Measurements from ENCODE around the gene ING2. TPM values are rescaled to one million over a fixed set of nuclear protein-coding genes. Genes with fewer than 3 reads are reported as not detected.
"Not testable (repeated sequence)": the region's sequence is repeated elsewhere in the genome, so short reads cannot be mapped to it uniquely, and the experiment has no call there.

Gene ING2, protein sequence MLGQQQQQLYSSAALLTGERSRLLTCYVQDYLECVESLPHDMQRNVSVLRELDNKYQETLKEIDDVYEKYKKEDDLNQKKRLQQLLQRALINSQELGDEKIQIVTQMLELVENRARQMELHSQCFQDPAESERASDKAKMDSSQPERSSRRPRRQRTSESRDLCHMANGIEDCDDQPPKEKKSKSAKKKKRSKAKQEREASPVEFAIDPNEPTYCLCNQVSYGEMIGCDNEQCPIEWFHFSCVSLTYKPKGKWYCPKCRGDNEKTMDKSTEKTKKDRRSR
- 12.2 TPM for total RNA-seq (ENCODE audit: unreplicated experiment)
- long read RNA-seq, transcript ING2-201 (2 exons, 1,189 nt) = major isoform, 5 of 6 reads
- long read RNA-seq, partial matches to known transcripts = 0 of 6 reads
- long read RNA-seq, other reads (novel, unspliced or antisense) = 0 of 6 reads

DNA sequence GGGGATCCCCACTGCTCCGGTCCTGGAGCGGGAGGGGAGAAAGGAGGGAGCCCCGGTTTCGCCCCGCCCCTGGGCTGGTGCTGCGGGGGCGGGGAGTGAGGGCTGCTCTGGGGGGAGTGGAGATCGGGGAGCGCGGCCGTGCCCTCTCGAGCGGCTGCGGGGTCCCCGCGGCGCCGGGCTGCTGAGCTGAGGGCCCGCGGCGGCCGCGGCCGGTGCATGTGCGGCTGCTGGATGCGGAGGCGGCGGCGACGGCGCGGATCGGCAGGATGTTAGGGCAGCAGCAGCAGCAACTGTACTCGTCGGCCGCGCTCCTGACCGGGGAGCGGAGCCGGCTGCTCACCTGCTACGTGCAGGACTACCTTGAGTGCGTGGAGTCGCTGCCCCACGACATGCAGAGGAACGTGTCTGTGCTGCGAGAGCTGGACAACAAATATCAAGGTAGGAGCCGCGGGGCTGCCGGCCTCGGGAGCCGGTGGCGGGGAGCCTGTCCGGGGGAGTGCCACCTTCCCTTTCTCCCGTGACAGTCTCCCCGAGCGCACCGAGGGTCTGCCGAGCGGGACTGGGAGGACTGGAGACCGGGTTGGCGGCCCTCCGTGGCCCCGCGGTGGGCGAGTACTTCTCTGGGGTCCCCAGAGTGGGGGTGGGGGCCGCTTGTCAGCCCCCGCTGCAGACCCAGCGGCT lies at the start of gene ING2:
TSS of gene ING2 (plus strand) at position 129 of the 681 bp plus-strand sequence. CDS start at position 267, 138 bp downstream.
- H3K27ac Mint-ChIP-seq (ENCODE audit: unreplicated experiment) = peak within 1 kb of the TSS; percentile 59
- peaks cover 12% of the 10 kb centered on the region for H3K4me1 Mint-ChIP-seq (ENCODE audit: unreplicated experiment)
- peaks cover 15% of the 10 kb centered on the region for H3K27me3 Mint-ChIP-seq (ENCODE audit: unreplicated experiment)
- no peak for DNase-seq (ENCODE audit: low spot score)
- no peaks in the 10 kb centered on the region for H3K9me3 Mint-ChIP-seq (ENCODE audit: unreplicated experiment)
- TF ChIP-seq CTCF (IDR thresholded peaks at IDR 0.05; ENCODE audit: unreplicated experiment) = no peak
- H3K4me3 Mint-ChIP-seq (ENCODE audit: unreplicated experiment) = peak within 1 kb of the TSS; percentile 95
- no peaks in the 10 kb centered on the region for H3K36me3 Mint-ChIP-seq (ENCODE audit: low read depth, unreplicated experiment)

DNA sequence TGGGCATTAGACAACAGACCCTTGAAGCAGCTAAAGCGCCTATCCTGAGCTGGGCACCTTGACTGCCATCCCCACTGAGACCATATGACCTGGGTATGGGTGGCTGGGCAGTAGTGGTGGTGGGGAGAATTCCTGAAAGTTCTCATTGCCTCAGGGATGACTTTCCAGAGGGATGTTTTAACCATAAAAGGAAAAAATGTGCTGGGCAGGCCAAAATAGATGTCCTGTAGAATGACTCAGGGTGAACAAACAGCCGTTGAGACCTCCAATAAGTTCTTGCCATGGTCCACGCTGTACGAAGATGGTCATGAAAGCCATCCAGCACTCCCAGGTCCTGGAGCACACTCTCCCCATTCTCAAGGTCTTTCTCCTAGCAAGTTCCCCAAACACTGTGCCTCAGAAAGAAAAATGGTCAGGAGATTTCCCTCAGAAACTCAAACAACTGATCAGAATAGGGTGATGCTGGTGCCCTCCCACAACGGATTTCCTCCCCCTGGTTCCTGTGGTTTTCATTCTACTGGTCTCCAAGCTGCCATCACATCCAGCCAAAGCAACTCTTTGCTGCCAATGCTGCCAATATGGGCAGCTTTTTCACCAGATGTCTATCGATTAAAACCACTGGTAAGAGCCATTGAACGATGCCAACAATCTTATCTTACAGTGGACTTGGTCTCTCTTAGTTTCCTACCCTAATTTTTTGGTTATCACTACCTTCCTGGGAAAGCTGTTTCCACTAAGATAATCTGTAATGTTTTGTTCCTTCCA lies 49.2 kb upstream of the ING2 start:
- Mint-ChIP-seq H3K9me3 (ENCODE audit: unreplicated experiment) (peaks cover 3% of the 10 kb centered on the region), H3K4me3 (ENCODE audit: unreplicated experiment) (no peak overlapping the region), H3K27me3 (ENCODE audit: unreplicated experiment) (no peaks in the 10 kb centered on the region), H3K36me3 (ENCODE audit: low read depth, unreplicated experiment) (peaks cover 5% of the 10 kb centered on the region), H3K27ac (ENCODE audit: unreplicated experiment) (no peak overlapping the region), H3K4me1 (ENCODE audit: unreplicated experiment) (no peaks in the 10 kb centered on the region)
- no peak for DNase-seq (ENCODE audit: low spot score)
- TF ChIP-seq CTCF (IDR thresholded peaks at IDR 0.05; ENCODE audit: unreplicated experiment) = no peak

DNA sequence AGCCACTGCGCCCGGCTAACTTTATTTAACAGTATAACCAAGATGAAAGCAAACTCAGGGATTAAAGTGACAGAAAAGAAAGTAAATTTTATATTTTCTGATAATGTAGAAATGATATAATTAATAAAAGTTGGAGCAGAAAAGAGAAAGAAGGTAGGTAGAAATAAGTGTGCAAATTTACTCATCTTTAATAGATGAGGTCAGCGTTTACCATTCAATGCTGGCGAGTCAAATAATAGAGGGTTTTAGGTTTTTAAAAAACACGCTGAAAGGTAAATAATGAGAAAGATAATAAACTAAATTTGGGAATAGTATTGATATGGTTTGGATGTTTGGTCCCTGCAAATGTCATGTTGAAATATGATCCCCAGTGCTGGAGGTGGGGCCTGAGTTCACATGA lies 46.9 kb upstream of the ING2 start:
- Mint-ChIP-seq H3K9me3 (ENCODE audit: unreplicated experiment) (peaks cover 3% of the 10 kb centered on the region), H3K36me3 (ENCODE audit: low read depth, unreplicated experiment) (no peaks in the 10 kb centered on the region), H3K27me3 (ENCODE audit: unreplicated experiment) (no peaks in the 10 kb centered on the region), H3K4me1 (ENCODE audit: unreplicated experiment) (no peaks in the 10 kb centered on the region), H3K27ac (ENCODE audit: unreplicated experiment) (no peak overlapping the region), H3K4me3 (ENCODE audit: unreplicated experiment) (no peak overlapping the region)
- TF ChIP-seq CTCF (IDR thresholded peaks at IDR 0.05; ENCODE audit: unreplicated experiment) = no peak
- no peak for DNase-seq (ENCODE audit: low spot score)

- not testable (repeated sequence) for H3K9me3 Mint-ChIP-seq (ENCODE audit: unreplicated experiment); DNase-seq (ENCODE audit: low spot score); H3K27ac Mint-ChIP-seq (ENCODE audit: unreplicated experiment); H3K4me3 Mint-ChIP-seq (ENCODE audit: unreplicated experiment); H3K27me3 Mint-ChIP-seq (ENCODE audit: unreplicated experiment); H3K36me3 Mint-ChIP-seq (ENCODE audit: low read depth, unreplicated experiment); H3K4me1 Mint-ChIP-seq (ENCODE audit: unreplicated experiment)
Observed at GRCh38 chr4:183463903-183464619, 40.8 kb upstream of the ING2 start.

DNA sequence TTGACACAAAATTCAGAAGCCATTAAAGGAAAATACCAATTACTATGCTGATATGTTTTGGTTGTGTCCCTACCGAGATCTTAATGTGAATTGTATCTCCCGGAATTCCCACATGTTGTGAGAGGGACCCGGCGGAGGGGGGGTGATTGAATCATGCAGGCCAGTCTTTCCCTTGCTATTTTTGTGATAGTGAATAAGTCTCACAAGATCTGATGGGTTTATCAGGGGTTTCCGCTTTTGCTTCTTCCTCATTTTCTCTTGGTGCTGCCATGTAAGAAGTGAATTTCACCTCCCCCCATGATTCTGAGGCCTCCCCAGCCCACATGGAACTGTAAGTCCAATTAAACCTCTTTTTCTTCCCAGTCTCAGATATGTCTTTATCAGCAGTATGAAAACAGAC lies 39.0 kb upstream of the ING2 start:
- not testable (repeated sequence) for H3K4me3 Mint-ChIP-seq (ENCODE audit: unreplicated experiment); H3K4me1 Mint-ChIP-seq (ENCODE audit: unreplicated experiment); H3K27me3 Mint-ChIP-seq (ENCODE audit: unreplicated experiment); DNase-seq (ENCODE audit: low spot score); H3K9me3 Mint-ChIP-seq (ENCODE audit: unreplicated experiment)
- peaks cover 11% of the 10 kb centered on the region for H3K36me3 Mint-ChIP-seq (ENCODE audit: low read depth, unreplicated experiment)
- H3K27ac Mint-ChIP-seq (ENCODE audit: unreplicated experiment) = peak overlapping the region; percentile 25
